IMR-90 (cell line): ENCODE results near the gene TELO2. TPM values are rescaled to one million over a fixed set of nuclear protein-coding genes. Genes with fewer than 3 reads are reported as not detected.

ENCODE experiments used
- ATAC-seq: fragments of 200-7000 bp; cut with Tn5 transposase; 2 replicates; pipeline ENCODE4 v1.9.1; 2020; ENCODE audit warnings: low read depth, mild to moderate bottlenecking, moderate library complexity
- BruUV-seq: library from RNA; stranded (reverse); fragments of 400-500 nt; replicated peaks from 2 replicates; lab custom pipeline; 2021; lab: Mats Ljungman, UMichigan
- CTCF ChIA-PET: fragments of 300-600 bp; formaldehyde crosslinking; extraction: SDS; loops from one replicate; lab custom pipeline; 2021; ENCODE audit warnings: antibody characterized with exemption; lab: Yijun Ruan, JAX
- POLR2A ChIA-PET: fragments of 300-600 bp; sonication (Branson Sonifier 250); formaldehyde crosslinking; loops from one replicate; lab custom pipeline; 2022; ENCODE audit warnings: antibody characterized with exemption; ENCODE audit not compliant: unreplicated experiment; lab: Charles Lee
- DNase-seq: peaks from one replicate; pipeline ENCODE4 v3.0.0; 2013
- H2AFZ ChIP-seq: replicated peaks from 2 replicates; pipeline ENCODE3; 2013; ENCODE audit warnings: low read length, mild to moderate bottlenecking; ENCODE audit not compliant: poor library complexity
- H2AK5ac ChIP-seq: 2 replicates; pipeline ENCODE4 v1.6.1; 2013; ENCODE audit warnings: low read depth, low read length, inconsistent platforms
- H2AK9ac ChIP-seq: replicated peaks from 2 replicates; pipeline ENCODE3; 2013; ENCODE audit warnings: mild to moderate bottlenecking, low read depth, low read length, moderate library complexity; ENCODE audit not compliant: poor library complexity
- H2BK120ac ChIP-seq: 2 replicates; pipeline ENCODE4 v1.6.1; 2013; ENCODE audit warnings: low read depth, low read length, inconsistent platforms
- H2BK15ac ChIP-seq: 3 replicates; pipeline ENCODE4 v1.6.1; 2013; ENCODE audit warnings: low read depth, low read length, inconsistent platforms
- H2BK20ac ChIP-seq: 2 replicates; pipeline ENCODE4 v1.6.1; 2013; ENCODE audit warnings: low read depth, mild to moderate bottlenecking, inconsistent platforms, low read length, moderate library complexity
- H2BK5ac ChIP-seq: 2 replicates; pipeline ENCODE4 v1.6.1; 2013; ENCODE audit warnings: mild to moderate bottlenecking, low read depth, low read length, inconsistent platforms; ENCODE audit not compliant: poor library complexity, severe bottlenecking
- H3K14ac ChIP-seq: replicated peaks from 2 replicates; pipeline ENCODE4 v1.6.1; 2013; ENCODE audit warnings: low read depth, low read length, inconsistent platforms
- H3K18ac ChIP-seq: 2 replicates; pipeline ENCODE4 v1.6.1; 2013; ENCODE audit warnings: low read depth, low read length, control low read depth
- H3K23ac ChIP-seq: 2 replicates; pipeline ENCODE4 v1.6.1; 2013; ENCODE audit warnings: low read depth, low read length, inconsistent platforms
- H3K27ac ChIP-seq: 2 replicates; pipeline ENCODE4 v1.5.1; 2013; ENCODE audit warnings: mild to moderate bottlenecking, control low read depth, low read length; ENCODE audit not compliant: insufficient read depth
- H3K27me3 ChIP-seq: 2 replicates; pipeline ENCODE4 v1.6.1; 2013; ENCODE audit warnings: low read length; ENCODE audit not compliant: control insufficient read depth, insufficient read depth
- H3K36me3 ChIP-seq: 2 replicates; pipeline ENCODE4 v1.6.1; 2013; ENCODE audit warnings: low read length, mixed read lengths; ENCODE audit not compliant: control insufficient read depth, insufficient read depth
- H3K4ac ChIP-seq: 2 replicates; pipeline ENCODE4 v1.6.1; 2013; ENCODE audit warnings: low read depth, low read length, inconsistent platforms
- H3K4me1 ChIP-seq: 2 replicates; pipeline ENCODE4 v1.6.1; 2013; ENCODE audit warnings: low read length, mixed read lengths; ENCODE audit not compliant: control insufficient read depth, insufficient read depth
- H3K4me2 ChIP-seq: 2 replicates; pipeline ENCODE4 v1.6.1; 2013; ENCODE audit warnings: low read depth, mild to moderate bottlenecking, control low read depth, low read length, moderate library complexity
- H3K4me3 ChIP-seq: 2 replicates; pipeline ENCODE4 v1.5.1; 2013; ENCODE audit warnings: low read depth, mild to moderate bottlenecking, control low read depth, low read length, moderate library complexity; ENCODE audit not compliant: insufficient read depth
- H3K56ac ChIP-seq: 2 replicates; pipeline ENCODE4 v1.6.1; 2013; ENCODE audit warnings: low read length, inconsistent platforms; ENCODE audit not compliant: insufficient read depth; ENCODE audit errors: extremely low read depth
- H3K79me1 ChIP-seq, 2 experiments: 2 replicates each; pipeline ENCODE4 v1.6.1; 2013; ENCODE audit warnings: low read length in 2 of 2, inconsistent platforms in 1 of 2, low read depth in 1 of 2
- H3K9ac ChIP-seq: 2 replicates; pipeline ENCODE4 v1.6.1; 2013; ENCODE audit warnings: low read depth, low read length, control low read depth
- H3K9me1 ChIP-seq: 2 replicates; pipeline ENCODE4 v1.6.1; 2013; ENCODE audit warnings: low read length, inconsistent platforms; ENCODE audit not compliant: insufficient read depth
- H3K9me3 ChIP-seq: 2 replicates; pipeline ENCODE4 v1.6.1; 2013; ENCODE audit warnings: low read length; ENCODE audit not compliant: control insufficient read depth, insufficient read depth
- H4K20me1 ChIP-seq: 2 replicates; pipeline ENCODE4 v1.6.1; 2013; ENCODE audit warnings: low read length, inconsistent platforms; ENCODE audit not compliant: insufficient read depth
- H4K5ac ChIP-seq: 2 replicates; pipeline ENCODE4 v1.6.1; 2013; ENCODE audit warnings: mild to moderate bottlenecking, low read depth, low read length, control low read depth
- H4K8ac ChIP-seq, 2 experiments: 2 replicates each; pipeline ENCODE4 v1.6.1; 2013; ENCODE audit warnings: low read depth in 2 of 2, low read length in 2 of 2, control low read depth in 1 of 2, inconsistent platforms in 1 of 2
- H4K91ac ChIP-seq: 2 replicates; pipeline ENCODE4 v1.6.1; 2013; ENCODE audit warnings: low read depth, low read length, inconsistent platforms; ENCODE audit not compliant: insufficient read depth
- CEBPB ChIP-seq: IDR thresholded peaks from 2 replicates; pipeline ENCODE4 v1.6.1; 2012; ENCODE audit warnings: low read depth, low read length, improper control_type of control experiment
- MAZ ChIP-seq: IDR thresholded peaks from 2 replicates; pipeline ENCODE4 v1.6.1; 2012; ENCODE audit warnings: low read depth, mild to moderate bottlenecking, low read length, improper control_type of control experiment, moderate library complexity, borderline replicate concordance
- MXI1 ChIP-seq: IDR thresholded peaks from 2 replicates; pipeline ENCODE4 v1.6.1; 2012; ENCODE audit warnings: low read depth, mild to moderate bottlenecking, low read length, moderate library complexity, borderline replicate concordance
- WGBS, 2 experiments: methylation state at CpG; one replicate each; pipeline versions ENCODE4 v1.1.5 to v1.1.7; 2013; ENCODE audit warnings: missing lambda C conversion rate in 2 of 2; ENCODE audit not compliant: insufficient read length in 1 of 2; ENCODE audit errors: extremely low coverage in 2 of 2; 5-methylcytosine and 5-hydroxymethylcytosine counted together
- dilution Hi-C: fragments of 300-500 bp; cut with HindIII; formaldehyde crosslinking; loops from one replicate; pipeline ENCODE4 v1.14.3; 2018; ENCODE audit warnings: low sequenced_read_pairs; ENCODE audit not compliant: unreplicated experiment
- in situ Hi-C: fragments of 300-500 bp; cut with MboI; formaldehyde crosslinking; loops from 3 replicates; pipeline ENCODE4 v1.14.3; 2019; ENCODE audit warnings: low sequenced_read_pairs, inconsistent platforms, mixed read lengths
- intact Hi-C: fragments of 100-400 bp; cut with micrococcal nuclease; formaldehyde crosslinking; loops from 2 replicates; pipeline ENCODE4 v1.10.0; 2022
- polyA plus RNA-seq, 3 experiments: library from polyadenylated mRNA; depleted of rRNA; stranded (reverse); fragments of >200 nt; gene quantifications; 2 replicates each; pipeline ENCODE4 v1.2.3, GENCODE V29; 2012; ENCODE audit warnings: low replicate concordance in 1 of 3
- total RNA-seq: library from RNA; depleted of rRNA; stranded (reverse); fragments of >200 nt; gene quantifications from 2 replicates; pipeline ENCODE4 v1.2.3, GENCODE V29; 2012

Gene TELO2
- total and polyA plus RNA-seq, 2 of the 4 experiments (the other 2 are of a cell fraction) = 6.6 to 26.6 TPM

DNA sequence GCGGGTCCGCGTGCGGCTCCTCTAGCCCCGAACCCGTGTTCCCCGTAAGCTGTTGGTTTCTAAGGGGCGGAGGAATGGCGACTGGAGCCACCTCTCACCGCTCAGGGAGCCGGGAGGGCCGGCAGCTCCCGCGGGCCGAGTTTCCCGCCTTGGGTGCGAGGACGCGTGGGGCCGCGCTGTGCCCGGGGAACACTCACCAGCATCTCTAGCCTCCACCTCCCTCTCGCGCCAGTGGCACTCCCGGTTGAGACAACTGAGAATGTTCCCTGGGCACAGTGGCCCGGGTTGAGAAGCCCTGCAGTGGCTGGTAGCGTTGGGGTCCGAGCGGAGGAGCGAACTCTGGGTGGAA, 560 bp downstream of the TELO2 start:
- Histone ChIP-seq H3K23ac (0 out of 2 replicates have a peak overlapping the region, but pooled peaks have one; percentile 31), H3K4ac (peak overlapping the region; percentile 79; the same call in 1 of the 2 replicates), H3K79me1 (peaks cover 6 to 35% of the 10 kb centered on the region in 2 experiments), H3K9me3 (no peaks in the 10 kb centered on the region), H3K36me3 (peaks cover 20% of the 10 kb centered on the region), H3K4me2 (peak overlapping the region; percentile 99), H3K4me1 (peaks cover 12% of the 10 kb centered on the region), H3K4me3 (peak overlapping the region; percentile 65), H4K20me1 (peaks cover 13% of the 10 kb centered on the region; the same call in 1 of the 2 replicates), H2BK20ac (no peak overlapping the region), H2AFZ (peak overlapping the region; percentile 99), H3K9me1 (peaks cover 7% of the 10 kb centered on the region), H4K8ac (peak overlapping the region; percentile 23 to 51; a peak in 2 of 4 replicates), H3K18ac (no peak overlapping the region), H3K27me3 (no peaks in the 10 kb centered on the region), H4K5ac (no peak overlapping the region), H2BK120ac (peak overlapping the region; percentile 87; the same call in 1 of the 2 replicates), H3K9ac (peak overlapping the region; percentile 83), H3K56ac (0 out of 2 replicates have a peak overlapping the region, but pooled peaks have one; percentile 68), H2AK5ac (peak overlapping the region; percentile 20; the same call in 1 of the 2 replicates), H4K91ac (no peak overlapping the region), H2BK5ac (peak overlapping the region; percentile 93), H2BK15ac (no peak overlapping the region), H3K14ac (peak overlapping the region; percentile 68), H2AK9ac (peak overlapping the region; percentile 97), H3K27ac (peak overlapping the region; percentile 96)
- in situ Hi-C loops (no loop called here), intact Hi-C loops (loop anchor here (5.0 kb wide), 2 partner anchors 119 to 214 kb away; partner anchors contain the start of genes CRAMP1, IFT140 and MAPK8IP3), dilution Hi-C loops (no loop called here)
- ChIA-PET POLR2A (interaction anchor here (1.2 kb wide), 1 partner anchor 73 kb away, joined by 4 read pairs; the partner anchor contains the start of gene UQCC4), CTCF (interaction anchor here (0.5 to 0.6 kb wide), 2 partner anchors 101 to 245 kb away, joined by 4 read pairs; no protein-coding TSS in a partner anchor)
- no TSS peak for BruUV-seq
- TF ChIP-seq MAZ = no peak
- TF ChIP-seq CEBPB = no peak
- 0 out of 2 replicates have a peak, but pooled peaks have one; percentile 15 for TF ChIP-seq MXI1
- WGBS, 2 experiments = 0% methylated on average over 5 of the region's 30 CpGs; no CpG with 5 or more reads in 1 of the 2 experiments
- no peak for DNase-seq
- peak; percentile 33 for ATAC-seq
